Right lung (tissue), 5 donors: Measurements from ENCODE around the gene CFAP77. TPM values are rescaled to one million over a fixed set of nuclear protein-coding genes. Genes with fewer than 3 reads are reported as not detected.
A peak's percentile ranks its signal among the peaks of the same experiment; 100 is the strongest.

ENCODE experiments used
- DNase-seq, 2 donors: peaks; one replicate each; pipeline ENCODE4 v3.0.0-alpha.2; 2013
- polyA plus RNA-seq, 5 donors: library from polyadenylated mRNA; unstranded; fragments of 120-200 nt; gene quantifications; one replicate each; pipeline versions ENCODE4 v1.2.1 to v1.2.3, GENCODE V29; 2013; ENCODE audit warnings: inconsistent platforms in 1 of 5, low replicate concordance in 1 of 5; ENCODE audit not compliant: insufficient read length in 5 of 5, insufficient read depth in 1 of 5

CFAP77 gene
- polyA plus RNA-seq, 5 donors: 0.35 to 4.4 (median 2.8) TPM

DNA sequence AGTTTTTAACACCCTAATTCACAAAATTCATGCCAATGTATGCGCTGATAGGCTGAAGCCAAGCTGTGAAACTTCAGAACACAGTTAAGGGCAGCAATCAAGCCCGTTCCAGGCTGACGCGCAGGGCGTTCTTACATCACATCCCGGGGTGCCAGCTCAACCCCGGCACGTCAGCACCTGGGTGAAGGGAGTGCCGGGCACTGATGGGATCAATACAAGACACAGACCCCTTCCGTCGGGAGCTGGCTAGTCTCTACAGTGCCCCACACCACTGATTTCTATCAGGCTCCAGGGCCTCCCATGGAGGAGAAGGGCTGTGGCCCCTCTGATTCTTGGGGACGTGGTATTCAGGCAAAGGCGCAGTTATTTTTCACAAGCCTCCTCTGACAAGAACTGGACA, 184.4 kb downstream of the CFAP77 start:
- DNase-seq: no peak

DNA sequence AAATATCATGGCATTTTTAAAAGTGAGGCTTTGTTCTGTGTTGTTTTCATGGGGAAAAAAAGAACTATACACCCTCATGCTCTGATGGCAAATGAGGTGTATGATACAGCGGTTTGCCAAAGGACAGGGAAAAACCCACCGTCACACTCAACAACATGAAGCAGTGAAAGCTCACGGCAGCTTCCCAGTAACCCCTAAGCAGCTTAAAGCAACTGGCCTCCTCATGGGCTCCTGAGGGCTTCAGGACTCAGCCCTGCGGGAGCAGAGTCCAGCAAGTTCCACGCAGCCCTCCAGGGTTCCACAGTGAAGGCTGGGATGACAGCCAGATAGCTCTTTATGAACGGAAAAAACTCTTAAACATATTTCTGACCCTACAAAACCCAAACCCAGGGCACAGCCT, 185.3 kb downstream of the CFAP77 start:
- DNase-seq: no peak

DNA sequence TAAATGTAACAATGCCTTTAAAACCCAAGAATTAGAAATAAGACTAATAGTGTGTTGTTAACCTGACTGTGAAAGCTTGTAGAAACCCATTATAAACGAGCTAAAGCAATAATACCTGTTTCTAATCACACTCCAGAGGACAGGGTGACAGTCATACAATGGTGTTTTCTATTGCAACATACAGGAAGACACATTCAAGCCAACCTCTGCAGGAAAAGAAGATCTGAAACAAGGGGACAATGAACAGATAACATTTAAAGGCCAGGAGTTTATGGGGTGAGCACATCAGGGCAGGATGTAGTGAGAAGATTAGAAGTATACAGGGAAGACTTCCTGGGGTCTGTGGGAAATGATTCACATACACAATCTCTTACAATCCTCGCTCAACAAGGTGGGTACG, 186.2 kb downstream of the CFAP77 start:
- DNase-seq: no peak

DNA sequence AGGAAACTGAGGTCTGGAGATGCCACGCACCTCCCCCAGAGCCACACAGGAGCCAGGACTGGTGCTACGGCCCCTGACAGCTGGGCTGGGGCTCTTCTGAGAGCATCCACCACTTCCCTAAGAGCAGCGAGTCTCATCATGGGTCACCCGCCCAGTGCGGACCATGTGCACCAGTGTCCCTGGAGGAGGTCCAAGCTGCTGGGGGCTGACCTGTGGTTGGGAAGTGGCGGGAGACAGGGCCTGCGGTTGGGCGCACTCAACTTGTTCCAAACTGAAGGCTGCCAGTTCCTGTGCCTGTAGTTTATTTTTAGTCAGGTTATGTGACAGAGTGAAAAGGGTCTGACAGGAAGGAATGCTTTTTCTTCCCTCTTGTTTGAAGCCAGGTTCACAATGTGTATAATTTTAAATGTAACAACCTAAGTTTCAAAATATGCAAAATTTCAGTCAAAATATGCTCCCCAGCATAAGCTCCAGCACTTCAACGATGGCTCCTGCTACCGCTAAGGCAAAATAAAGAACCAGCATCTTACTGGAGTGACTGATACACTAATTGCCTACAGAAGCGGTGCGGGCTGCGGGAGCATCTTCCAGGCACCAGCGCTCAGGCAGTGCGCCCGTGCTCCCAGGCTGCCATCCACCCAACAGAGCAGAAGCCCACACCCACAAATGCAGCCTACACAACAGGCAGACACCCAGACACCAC, 187.2 kb downstream of the CFAP77 start:
- no peak for DNase-seq

DNA sequence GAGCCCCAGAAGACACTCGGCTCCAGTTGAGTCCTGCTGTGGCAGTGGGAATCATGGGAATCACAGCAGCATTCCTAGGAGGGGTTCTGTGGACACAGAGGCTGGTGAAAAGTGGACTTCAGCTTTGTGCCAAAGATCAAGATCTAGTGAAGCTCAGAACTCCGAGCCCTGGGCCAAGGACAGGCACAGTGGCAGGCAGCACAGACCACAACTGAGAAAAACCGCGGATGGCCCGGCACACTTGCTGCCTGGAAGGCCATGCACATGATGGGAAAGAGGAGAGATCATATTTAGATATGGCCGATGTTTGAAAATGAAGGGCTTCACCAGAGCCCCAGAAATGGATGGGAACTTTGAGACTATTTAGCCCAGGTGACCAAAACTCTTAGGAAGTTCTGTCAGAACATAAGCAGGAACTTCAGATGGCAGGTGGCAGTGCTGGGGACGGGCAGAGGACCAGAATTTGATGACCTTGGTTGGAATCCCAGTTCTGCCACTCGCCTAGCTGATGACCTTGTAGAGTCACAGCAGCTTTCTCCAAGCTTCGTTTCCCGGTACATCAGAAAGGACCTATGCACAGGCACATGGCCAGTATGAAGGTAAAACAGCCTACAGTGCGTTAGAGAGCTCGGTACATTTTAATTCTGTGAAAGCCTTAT, 190.4 kb downstream of the CFAP77 start:
- DNase-seq: no peak

DNA sequence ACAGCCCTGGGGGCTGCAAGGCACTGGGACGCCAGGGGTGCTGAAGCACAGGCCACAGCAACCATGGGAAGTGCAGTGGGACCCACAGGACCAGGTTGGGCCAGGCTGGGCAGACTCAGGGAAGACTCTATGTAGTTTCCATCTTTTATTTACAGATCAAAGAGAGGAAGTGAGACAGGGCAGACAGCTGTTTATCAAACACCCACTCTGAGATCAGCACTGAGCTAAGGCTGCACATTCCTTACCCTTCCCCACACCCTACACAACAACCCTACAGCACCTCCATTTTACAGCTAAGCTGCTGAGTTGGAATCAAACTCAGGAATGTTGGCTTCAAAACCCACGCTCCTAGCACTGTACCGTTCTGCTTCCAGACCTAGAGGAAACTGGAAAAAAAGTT, 192.2 kb downstream of the CFAP77 start:
- DNase-seq: no peak

DNA sequence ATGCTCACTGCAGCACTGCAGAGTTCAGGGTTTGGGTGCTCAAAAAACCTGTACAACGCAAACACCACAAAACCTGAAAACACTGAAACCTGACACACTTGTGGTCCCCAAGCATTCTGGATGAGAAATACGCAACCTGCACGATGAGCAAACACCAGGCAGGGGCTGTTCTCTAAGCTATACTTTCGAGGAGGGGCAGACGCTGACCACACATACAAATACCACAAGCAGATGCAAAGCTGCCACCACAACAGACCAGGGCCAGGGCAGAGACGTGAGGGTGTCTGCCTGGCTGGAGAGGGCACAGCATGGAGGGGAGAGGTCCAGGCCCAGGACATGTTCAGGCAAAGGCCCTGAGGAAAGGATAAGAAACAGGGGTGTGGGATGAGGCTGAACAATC, 195.4 kb downstream of the CFAP77 start:
- DNase-seq: no peak

DNA sequence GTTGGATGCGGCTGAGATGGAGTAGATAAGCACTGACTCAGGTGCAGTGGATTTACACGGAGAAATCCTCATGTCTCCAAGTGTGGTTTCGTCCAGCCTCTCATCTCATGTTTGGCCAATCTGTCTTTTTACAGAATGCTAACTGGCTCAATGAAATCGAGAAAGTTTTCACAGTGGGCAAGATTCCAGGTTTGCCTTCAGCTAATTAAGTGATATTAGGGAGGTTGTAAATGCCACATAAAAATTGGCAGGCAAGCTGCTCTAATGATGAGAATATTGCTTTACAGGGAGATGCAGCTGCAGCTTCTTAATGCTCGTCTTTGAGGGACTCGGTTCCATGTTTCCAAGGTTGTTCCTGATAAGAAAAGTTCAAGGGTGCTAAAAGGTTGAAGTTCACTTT, 196.1 kb downstream of the CFAP77 start:
- peak in 1 of 2 donors; percentile 38 for DNase-seq

DNA sequence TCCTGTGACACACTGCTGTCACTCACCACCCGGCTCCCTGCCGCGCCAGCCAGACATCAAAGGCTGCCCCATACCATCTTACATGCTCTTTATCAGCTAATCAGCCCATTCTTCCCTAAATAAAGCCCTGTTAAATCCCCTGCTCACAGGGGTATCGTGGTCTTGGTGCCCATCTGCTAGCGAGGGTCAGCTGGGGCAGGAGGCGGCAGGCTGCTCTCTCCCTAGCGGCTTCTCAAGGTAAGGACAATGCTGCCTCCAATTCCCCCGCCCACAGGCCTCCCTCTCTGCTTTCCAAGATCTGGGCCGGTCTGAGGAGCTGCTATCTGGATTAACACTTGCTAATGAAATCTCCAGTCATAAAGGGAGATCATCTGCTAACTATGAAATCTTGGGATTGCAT, 199.2 kb downstream of the CFAP77 start:
- no peak for DNase-seq

DNA sequence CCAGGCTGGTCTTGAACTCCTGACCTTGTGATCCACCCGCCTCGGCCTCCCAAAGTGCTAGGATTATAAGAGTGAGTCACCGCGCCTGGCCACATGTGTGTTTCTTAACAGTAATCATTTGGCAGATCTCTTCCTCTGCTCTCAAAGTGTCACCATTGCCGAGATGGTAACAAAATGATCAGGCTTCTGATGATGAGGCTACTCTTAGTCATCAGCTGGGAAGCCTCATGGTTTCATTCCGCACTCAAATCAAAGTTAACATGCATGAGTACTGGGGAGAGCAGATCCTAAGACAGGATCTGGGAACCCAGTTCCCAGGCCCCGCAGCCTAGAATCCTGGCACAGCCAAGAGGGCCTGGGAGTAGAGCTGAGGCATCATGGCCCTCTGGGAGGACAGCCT, 199.8 kb downstream of the CFAP77 start:
- no peak for DNase-seq

DNA sequence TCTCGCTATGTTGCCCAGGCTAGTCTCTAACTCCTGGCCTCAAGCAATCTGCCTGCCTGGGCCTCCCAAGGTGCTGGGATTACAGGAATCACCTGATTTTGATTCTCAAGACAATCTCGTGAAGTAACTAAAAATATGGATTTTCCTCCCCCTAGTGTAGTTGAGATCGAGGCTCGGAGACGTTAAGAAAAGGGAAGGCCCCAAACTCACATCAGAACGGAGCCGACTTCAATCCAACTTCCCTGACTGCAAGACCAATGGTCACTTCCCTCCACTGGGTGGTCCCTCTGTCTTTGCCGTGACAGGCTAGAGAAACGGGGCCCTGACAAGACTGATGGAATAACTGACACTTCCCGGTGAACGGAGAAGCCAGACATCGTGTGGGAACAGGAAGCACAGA, 200.7 kb downstream of the CFAP77 start:
- no peak for DNase-seq

DNA sequence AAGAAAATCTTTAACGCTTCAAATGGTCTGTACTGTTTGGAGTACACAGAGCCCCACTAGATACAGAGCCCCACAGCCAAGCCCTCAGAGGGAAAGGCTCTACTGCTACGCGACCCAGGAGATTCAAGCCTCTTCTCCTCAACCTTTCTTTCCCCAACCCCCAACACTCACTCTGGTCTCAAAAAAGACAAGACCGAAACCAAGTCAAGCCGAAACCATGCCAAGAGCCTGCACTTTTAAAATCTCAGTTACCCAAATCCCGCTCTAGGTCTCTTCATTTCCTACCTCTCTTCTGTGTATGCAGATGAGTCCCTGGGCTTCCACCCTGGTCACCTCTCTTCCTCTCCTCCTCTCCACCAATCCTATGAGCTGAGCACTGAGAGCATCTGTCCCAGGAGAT, 204.3 kb downstream of the CFAP77 start:
- no peak for DNase-seq

DNA sequence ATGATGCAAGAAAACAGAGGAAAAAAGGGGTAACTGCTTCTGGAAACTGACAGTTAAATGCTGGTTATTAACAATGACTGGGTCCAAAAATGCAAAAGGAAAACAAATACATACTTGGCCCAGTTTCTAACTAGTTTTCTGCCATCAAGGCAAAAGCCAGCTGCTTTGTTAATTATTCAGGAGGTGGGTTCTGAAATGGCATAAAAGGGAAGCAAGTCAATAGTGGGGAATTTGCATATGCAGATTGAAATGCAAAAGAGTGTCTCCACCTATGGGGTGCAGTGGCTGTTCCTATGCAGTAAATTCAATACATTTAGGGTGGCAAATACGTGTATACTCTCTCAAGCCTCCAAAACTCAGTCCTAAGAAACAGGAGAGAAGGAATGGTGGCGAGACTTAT, 205.8 kb downstream of the CFAP77 start:
- peak in 1 of 2 donors; percentile 18 for DNase-seq

DNA sequence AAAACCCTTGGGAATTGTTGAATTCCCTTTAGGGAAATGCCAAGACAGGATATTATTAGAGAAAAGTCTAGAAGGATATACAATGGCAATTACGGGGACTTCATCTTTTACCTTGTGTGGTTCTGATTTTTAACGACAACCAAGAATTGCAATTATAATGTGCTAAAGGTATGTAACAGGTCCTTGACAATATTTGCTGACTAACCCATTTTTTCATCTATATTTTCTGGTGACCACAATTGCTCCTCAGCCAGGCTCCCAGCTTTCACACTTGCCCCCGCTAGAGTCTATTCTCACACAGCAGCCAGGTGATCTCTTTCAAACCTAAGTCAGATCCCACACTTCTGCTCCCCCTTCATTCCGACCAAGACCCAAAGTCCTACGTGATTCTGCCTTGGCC, 206.7 kb downstream of the CFAP77 start:
- DNase-seq: no peak

DNA sequence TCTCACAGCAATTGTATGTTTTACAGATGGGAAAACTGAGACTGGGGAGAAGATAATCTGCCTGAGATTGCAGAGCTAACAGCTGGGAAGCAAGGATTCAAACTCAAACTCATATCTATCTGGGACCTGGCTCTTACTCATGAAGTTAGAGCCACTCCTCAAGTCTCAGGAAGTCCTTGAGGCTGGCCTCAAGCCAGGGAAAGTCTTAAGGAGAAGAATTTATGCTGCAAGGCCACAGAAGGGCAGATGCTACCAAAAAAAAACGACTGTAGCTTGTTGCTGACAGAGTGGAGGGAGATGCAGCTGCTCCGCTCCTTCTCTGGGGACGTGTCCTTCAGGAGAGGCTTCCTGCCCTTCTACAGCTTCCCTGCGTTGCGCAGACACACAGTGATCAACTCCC, 212.1 kb downstream of the CFAP77 start:
- peak in 1 of 2 donors; percentile 24 for DNase-seq

Other genes with a start within 250 kb of the CFAP77 start
- 1 to 10 TPM in 1 of 5 donors, under 1 TPM in 4; 0.46 to 1.4 (median 0.59) TPM for gene NTNG2, start 248.2 kb upstream of the CFAP77 start, polyA plus RNA-seq
- gene SETX, start 55.2 kb upstream of the CFAP77 start, polyA plus RNA-seq: 10 to 100 TPM; 45.5 to 66.9 (median 60.5) TPM
- gene TTF1, start 3.4 kb upstream of the CFAP77 start, polyA plus RNA-seq: 10 to 100 TPM; 15.0 to 19.6 (median 19.5) TPM
- gene BARHL1, start 172.4 kb downstream of the CFAP77 start, polyA plus RNA-seq: not detected